Liver (tissue), 3 donors: Measurements from ENCODE around the gene KIAA1217.

Source experiments
- EGR1 ChIP-seq, 2 donors: IDR thresholded peaks; 2 replicates each; pipeline ENCODE4 v1.6.1; 2016 to 2018; ENCODE audit warnings: antibody characterized with exemption in 2 of 2, low read depth in 2 of 2
- HNF4G ChIP-seq: IDR thresholded peaks from 2 replicates; pipeline ENCODE4 v1.6.1; 2016; ENCODE audit warnings: antibody characterized with exemption
- JUND ChIP-seq, 2 donors: IDR thresholded peaks; 2 replicates each; pipeline ENCODE4 v1.6.1; 2016; ENCODE audit warnings: antibody characterized with exemption in 2 of 2
- RAD21 ChIP-seq, 2 donors: IDR thresholded peaks; 2 replicates each; pipeline ENCODE4 v1.6.1; 2016; ENCODE audit warnings: antibody characterized with exemption in 2 of 2, mild to moderate bottlenecking in 2 of 2
- RXRA ChIP-seq, 2 donors: IDR thresholded peaks; 2 replicates each; pipeline ENCODE4 v1.6.1; 2017 to 2018; ENCODE audit warnings: antibody characterized with exemption in 2 of 2, mild to moderate bottlenecking in 1 of 2
- TAF1 ChIP-seq: conservative IDR thresholded peaks from 2 replicates; pipeline ENCODE4 v1.6.1; 2016; ENCODE audit warnings: antibody characterized with exemption, mild to moderate bottlenecking
- YY1 ChIP-seq: IDR thresholded peaks from 2 replicates; pipeline ENCODE4 v1.6.1; 2016; ENCODE audit warnings: antibody characterized with exemption, mild to moderate bottlenecking
- TF ChIP-seq, protein P1 (sequence below): IDR thresholded peaks from 2 replicates; pipeline ENCODE4 v1.6.1; 2016; ENCODE audit warnings: antibody characterized with exemption
- TF ChIP-seq, protein P2 (sequence below): IDR thresholded peaks from 2 replicates; pipeline ENCODE4 v1.6.1; 2016; ENCODE audit warnings: antibody characterized with exemption, mild to moderate bottlenecking
- TF ChIP-seq, protein P3 (sequence below): fragments of 150-350 bp; IDR thresholded peaks from 2 replicates; pipeline ENCODE4 v1.5.1; 2017; ENCODE audit warnings: improper control_type of control experiment, low read depth, low read length; ENCODE audit not compliant: missing input control
- TF ChIP-seq, protein P4 (sequence below): IDR thresholded peaks from 2 replicates; pipeline ENCODE4 v1.6.1; 2016; ENCODE audit warnings: antibody characterized with exemption
- donor health status: healthy.
- donor health status: healthy.

DNA sequence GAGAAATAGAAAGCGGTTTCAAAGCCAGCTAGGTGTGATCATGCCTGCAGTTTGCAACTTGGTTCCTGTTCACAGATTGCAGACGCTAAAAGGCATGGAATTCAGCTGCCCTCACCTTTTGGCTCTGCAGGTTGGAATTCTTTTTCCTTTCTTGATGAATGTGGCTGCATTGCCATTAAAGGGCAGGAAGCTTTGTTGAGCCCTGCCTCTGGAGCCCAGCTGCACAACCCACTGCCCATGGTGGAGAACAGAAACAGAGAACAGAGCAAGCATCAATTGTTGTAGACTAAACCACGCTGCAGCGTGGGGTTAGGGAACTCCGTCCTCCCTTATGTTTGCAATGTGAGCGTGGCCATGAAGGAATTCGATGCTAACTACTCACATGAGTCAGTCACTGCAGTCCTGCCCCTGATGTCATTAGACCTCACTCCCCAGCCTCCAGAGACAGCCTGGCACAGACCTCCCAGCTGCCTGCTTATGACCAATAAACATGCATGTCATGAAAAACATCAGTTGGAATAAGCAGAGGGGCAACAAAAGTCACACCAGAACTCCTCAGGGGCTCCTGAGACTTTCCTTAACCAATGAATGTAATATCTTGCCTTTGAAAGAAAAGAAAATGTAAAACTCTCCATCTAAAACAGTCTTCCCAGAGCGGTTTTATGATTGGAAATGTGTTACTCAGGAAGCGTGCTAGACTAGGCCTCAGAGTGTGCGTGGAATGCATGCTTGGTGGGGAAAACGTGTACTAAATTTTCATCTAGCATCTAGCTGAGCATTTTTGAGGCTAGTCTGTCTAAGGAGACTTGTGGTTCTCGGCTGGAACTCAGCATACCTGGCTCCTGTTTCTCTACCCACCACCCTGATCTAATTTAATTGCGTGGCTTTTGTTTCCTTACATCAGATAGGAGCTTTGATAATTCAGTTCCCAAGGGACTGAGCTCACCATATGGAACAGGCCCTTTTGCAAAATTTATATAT lies 232.2 kb downstream of the KIAA1217 start:
- TF ChIP-seq, protein P1, sequence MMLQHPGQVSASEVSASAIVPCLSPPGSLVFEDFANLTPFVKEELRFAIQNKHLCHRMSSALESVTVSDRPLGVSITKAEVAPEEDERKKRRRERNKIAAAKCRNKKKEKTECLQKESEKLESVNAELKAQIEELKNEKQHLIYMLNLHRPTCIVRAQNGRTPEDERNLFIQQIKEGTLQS, result no peak
- TF ChIP-seq TAF1, result no peak
- TF ChIP-seq, protein P2, sequence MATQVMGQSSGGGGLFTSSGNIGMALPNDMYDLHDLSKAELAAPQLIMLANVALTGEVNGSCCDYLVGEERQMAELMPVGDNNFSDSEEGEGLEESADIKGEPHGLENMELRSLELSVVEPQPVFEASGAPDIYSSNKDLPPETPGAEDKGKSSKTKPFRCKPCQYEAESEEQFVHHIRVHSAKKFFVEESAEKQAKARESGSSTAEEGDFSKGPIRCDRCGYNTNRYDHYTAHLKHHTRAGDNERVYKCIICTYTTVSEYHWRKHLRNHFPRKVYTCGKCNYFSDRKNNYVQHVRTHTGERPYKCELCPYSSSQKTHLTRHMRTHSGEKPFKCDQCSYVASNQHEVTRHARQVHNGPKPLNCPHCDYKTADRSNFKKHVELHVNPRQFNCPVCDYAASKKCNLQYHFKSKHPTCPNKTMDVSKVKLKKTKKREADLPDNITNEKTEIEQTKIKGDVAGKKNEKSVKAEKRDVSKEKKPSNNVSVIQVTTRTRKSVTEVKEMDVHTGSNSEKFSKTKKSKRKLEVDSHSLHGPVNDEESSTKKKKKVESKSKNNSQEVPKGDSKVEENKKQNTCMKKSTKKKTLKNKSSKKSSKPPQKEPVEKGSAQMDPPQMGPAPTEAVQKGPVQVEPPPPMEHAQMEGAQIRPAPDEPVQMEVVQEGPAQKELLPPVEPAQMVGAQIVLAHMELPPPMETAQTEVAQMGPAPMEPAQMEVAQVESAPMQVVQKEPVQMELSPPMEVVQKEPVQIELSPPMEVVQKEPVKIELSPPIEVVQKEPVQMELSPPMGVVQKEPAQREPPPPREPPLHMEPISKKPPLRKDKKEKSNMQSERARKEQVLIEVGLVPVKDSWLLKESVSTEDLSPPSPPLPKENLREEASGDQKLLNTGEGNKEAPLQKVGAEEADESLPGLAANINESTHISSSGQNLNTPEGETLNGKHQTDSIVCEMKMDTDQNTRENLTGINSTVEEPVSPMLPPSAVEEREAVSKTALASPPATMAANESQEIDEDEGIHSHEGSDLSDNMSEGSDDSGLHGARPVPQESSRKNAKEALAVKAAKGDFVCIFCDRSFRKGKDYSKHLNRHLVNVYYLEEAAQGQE, result no peak
- TF ChIP-seq, protein P3, sequence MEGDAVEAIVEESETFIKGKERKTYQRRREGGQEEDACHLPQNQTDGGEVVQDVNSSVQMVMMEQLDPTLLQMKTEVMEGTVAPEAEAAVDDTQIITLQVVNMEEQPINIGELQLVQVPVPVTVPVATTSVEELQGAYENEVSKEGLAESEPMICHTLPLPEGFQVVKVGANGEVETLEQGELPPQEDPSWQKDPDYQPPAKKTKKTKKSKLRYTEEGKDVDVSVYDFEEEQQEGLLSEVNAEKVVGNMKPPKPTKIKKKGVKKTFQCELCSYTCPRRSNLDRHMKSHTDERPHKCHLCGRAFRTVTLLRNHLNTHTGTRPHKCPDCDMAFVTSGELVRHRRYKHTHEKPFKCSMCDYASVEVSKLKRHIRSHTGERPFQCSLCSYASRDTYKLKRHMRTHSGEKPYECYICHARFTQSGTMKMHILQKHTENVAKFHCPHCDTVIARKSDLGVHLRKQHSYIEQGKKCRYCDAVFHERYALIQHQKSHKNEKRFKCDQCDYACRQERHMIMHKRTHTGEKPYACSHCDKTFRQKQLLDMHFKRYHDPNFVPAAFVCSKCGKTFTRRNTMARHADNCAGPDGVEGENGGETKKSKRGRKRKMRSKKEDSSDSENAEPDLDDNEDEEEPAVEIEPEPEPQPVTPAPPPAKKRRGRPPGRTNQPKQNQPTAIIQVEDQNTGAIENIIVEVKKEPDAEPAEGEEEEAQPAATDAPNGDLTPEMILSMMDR, result no peak
- TF ChIP-seq RXRA (IDR thresholded peaks at IDR 0.05), result no peak
- TF ChIP-seq HNF4G, result no peak
- TF ChIP-seq EGR1 (IDR thresholded peaks at IDR 0.05; ENCODE audit: low read depth in 2 of 2), result no peak
- TF ChIP-seq RAD21 (IDR thresholded peaks at IDR 0.05), result no peak
- TF ChIP-seq, protein P4, sequence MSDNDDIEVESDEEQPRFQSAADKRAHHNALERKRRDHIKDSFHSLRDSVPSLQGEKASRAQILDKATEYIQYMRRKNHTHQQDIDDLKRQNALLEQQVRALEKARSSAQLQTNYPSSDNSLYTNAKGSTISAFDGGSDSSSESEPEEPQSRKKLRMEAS, result no peak
- TF ChIP-seq JUND (IDR thresholded peaks at IDR 0.05), result no peak
- TF ChIP-seq YY1, result no peak
